ENCODE data around the gene DMD. TPM values are rescaled to one million over a fixed set of nuclear protein-coding genes. Genes with fewer than 3 reads are reported as not detected.

Gene DMD
- total and polyA plus RNA-seq, 5 donors = 49.5 to 173 (median 125) TPM

DNA sequence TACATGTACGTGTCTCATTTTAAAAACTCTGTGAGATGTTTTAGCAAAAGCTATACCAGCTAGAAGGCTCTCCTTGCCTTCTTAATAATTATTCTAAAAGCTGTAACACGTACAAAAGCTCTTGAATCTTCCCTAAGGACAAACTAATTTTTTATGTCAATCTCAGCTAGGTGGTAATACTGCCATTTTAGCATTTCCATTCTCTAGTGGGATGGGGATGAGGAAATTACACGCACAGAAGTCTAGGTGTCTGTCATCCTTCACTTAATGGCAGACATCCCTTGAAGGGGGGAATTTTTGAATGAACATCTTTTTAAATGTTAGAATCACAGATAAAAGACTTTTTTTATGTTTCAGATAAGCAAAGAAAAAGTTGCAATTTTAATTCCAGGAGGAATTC is 569.1 kb downstream of the DMD start:
- no peak for DNase-seq
- ATAC-seq = no peak
- WGBS = 85% methylated on average over 3 of the region's 3 CpGs
- no peaks in the 10 kb centered on the region for H3K4me1 ChIP-seq (ENCODE audit: control insufficient read depth, insufficient read depth, low read length)
- H3K27ac ChIP-seq (ENCODE audit: low read length) = no peak overlapping the region
- no peaks in the 10 kb centered on the region for H3K27me3 ChIP-seq (ENCODE audit: control insufficient read depth, insufficient read depth)
- intact Hi-C loops (cut with DNase I) = no loop called here
- H3K9me3 ChIP-seq (ENCODE audit: control insufficient read depth, low read length) = no peaks in the 10 kb centered on the region
- no peak overlapping the region for H3K4me3 ChIP-seq (ENCODE audit: low read length)

DNA sequence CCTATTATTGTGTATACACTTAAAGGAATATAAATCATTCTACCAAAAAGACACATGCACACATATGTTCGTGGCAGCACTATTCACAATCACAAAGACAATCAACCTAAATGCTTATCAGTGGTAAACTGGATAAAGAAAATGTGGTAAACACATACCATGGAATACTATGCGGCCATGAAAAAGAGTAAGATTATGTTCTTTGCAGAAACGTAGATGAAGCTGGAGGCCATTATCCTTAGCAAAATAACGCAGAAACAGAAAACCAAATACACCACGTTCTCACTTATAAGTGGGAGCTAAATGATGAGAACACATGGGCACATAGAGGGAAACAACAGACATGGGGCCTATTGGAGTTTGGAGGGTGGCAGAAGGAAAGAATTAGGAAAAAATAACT is 593.2 kb downstream of the DMD start:
- DNase-seq (no peak), ATAC-seq (no peak)
- 81% methylated on average over 5 of the region's 5 CpGs for WGBS
- H3K4me1 ChIP-seq (ENCODE audit: control insufficient read depth, insufficient read depth, low read length) = no peaks in the 10 kb centered on the region
- H3K27me3 ChIP-seq (ENCODE audit: control insufficient read depth, insufficient read depth) = no peaks in the 10 kb centered on the region
- no peak overlapping the region for H3K4me3 ChIP-seq (ENCODE audit: low read length)
- no peaks in the 10 kb centered on the region for H3K9me3 ChIP-seq (ENCODE audit: control insufficient read depth, low read length)
- H3K27ac ChIP-seq (ENCODE audit: low read length) = no peak overlapping the region
- intact Hi-C loops (cut with DNase I) = no loop called here

DNA sequence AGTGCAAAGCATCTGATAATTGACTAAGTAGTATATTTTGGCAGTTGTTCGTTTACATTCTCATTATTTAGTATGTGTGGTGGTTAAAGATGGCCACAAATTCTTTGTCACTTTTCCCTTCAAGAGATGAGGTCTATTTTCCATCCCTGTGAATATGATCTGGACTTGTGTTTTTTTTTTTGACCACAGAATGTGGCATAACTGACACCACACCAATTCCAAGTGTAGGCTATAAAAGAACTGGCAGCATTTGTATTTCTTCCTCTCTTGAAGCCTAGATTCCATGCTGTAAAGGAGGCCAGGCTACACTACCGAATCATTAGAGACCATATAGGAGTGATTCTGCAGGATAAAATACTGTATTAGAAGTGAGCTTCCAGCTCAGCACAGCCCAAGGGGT is 596.6 kb downstream of the DMD start:
- H3K9me3 ChIP-seq (ENCODE audit: control insufficient read depth, low read length) = no peaks in the 10 kb centered on the region
- no peak overlapping the region for H3K27ac ChIP-seq (ENCODE audit: low read length)
- DNase-seq = no peak
- no peak for ATAC-seq
- intact Hi-C loops (cut with DNase I) = no loop called here
- H3K4me3 ChIP-seq (ENCODE audit: low read length) = no peak overlapping the region
- 84% methylated on average over 2 of the region's 2 CpGs for WGBS
- H3K27me3 ChIP-seq (ENCODE audit: control insufficient read depth, insufficient read depth) = no peaks in the 10 kb centered on the region
- H3K4me1 ChIP-seq (ENCODE audit: control insufficient read depth, insufficient read depth, low read length) = no peaks in the 10 kb centered on the region

DNA sequence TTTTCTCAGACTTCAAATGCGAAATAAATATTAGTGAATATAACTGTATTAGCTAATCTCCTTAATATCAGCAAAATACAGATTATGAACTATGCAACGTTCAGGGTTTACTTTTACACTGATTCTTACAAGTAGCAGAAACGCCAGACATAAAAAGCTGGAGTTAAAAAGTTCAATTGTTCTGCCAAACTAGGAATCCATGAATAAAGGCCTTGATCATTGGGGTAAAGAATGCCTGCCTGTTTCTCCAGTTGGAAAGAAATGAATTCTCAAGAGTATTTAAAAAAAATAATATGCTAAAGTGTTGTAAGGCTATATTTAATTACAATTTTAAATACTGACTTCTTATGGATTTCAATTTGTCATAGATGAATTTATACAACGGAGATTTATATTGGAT is 612.2 kb downstream of the DMD start:
- intact Hi-C loops (cut with DNase I) = no loop called here
- 53% methylated on average over 4 of the region's 4 CpGs for WGBS
- no peak for ATAC-seq

DNA sequence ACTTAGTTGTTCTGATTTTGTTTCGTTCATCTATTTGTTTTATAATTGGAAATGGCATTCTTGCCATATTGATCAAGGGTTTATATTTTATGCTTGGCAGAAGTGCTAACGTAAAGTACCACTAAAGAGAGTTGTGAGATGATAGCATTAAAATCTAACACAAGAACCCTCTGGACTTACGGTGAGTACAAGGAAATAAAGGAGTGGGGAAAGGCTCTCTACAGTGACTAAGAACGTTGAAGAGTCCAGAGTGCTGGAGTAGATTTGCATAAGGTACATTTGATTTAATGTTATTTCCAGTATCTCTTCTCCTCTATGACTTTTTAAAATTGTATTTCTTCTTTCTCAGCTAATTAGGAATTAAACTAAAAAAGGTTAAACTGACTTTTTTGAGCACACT is 612.6 kb downstream of the DMD start:
- Histone ChIP-seq H3K27ac (ENCODE audit: low read length) (no peak overlapping the region), H3K9me3 (ENCODE audit: control insufficient read depth, low read length) (no peaks in the 10 kb centered on the region), H3K4me1 (ENCODE audit: control insufficient read depth, insufficient read depth, low read length) (no peaks in the 10 kb centered on the region), H3K4me3 (ENCODE audit: low read length) (no peak overlapping the region), H3K27me3 (ENCODE audit: control insufficient read depth, insufficient read depth) (no peaks in the 10 kb centered on the region)
- WGBS = 85% methylated on average over 4 of the region's 4 CpGs
- ATAC-seq (no peak), DNase-seq (no peak)
- intact Hi-C loops (cut with DNase I) = no loop called here

More for the DNA sequence above, 612.2 kb downstream of the DMD start:
- DNase-seq = no peak
- H3K4me1 ChIP-seq (ENCODE audit: control insufficient read depth, insufficient read depth, low read length) = no peaks in the 10 kb centered on the region
- H3K27me3 ChIP-seq (ENCODE audit: control insufficient read depth, insufficient read depth) = no peaks in the 10 kb centered on the region
- no peak overlapping the region for H3K4me3 ChIP-seq (ENCODE audit: low read length)
- H3K9me3 ChIP-seq (ENCODE audit: control insufficient read depth, low read length) = no peaks in the 10 kb centered on the region
- no peak overlapping the region for H3K27ac ChIP-seq (ENCODE audit: low read length)

DNA sequence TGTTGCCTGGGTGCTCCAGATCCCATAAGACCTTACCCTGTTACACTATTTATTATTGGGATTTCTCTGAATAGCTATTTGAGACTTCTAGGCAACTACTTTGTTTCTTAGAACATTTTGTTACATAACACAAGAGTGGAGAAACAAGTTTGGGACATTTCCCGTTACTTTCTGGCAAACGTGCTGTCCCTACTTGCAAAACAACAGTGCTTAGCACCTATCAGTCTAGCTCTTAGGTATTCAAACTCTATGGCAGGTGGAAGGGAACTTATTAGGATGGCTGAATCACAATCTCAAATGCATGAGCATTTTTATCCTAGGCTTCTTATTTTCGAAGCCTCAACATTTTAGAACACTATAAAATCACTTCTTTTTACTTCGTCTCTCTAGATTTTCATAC is 613.6 kb downstream of the DMD start:
- Histone ChIP-seq H3K4me1 (ENCODE audit: control insufficient read depth, insufficient read depth, low read length) (no peaks in the 10 kb centered on the region), H3K4me3 (ENCODE audit: low read length) (no peak overlapping the region), H3K27ac (ENCODE audit: low read length) (no peak overlapping the region), H3K27me3 (ENCODE audit: control insufficient read depth, insufficient read depth) (no peaks in the 10 kb centered on the region), H3K9me3 (ENCODE audit: control insufficient read depth, low read length) (no peaks in the 10 kb centered on the region)
- WGBS = 68% methylated on average over 4 of the region's 4 CpGs
- no peak for DNase-seq
- no peak for ATAC-seq
- intact Hi-C loops (cut with DNase I) = no loop called here

DNA sequence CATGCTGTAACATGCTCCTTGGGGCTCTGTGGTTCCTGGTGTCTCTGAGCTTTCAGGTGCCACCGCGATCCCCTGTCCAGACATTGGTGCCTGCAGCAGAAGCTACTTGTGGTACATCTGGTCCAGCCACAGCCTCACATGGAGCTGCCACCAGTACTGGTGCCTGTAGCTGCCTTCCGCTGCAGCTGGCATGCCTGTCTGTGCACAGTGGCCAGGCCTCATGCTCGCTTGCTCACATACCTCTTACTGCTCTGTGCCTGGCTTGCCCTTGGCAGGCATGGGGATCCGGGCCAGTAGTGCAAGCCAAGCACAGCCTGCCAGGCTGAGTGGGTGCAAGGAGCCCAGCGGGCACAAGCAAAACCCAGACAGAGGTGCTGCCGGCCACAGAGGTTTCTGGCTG is 618.6 kb downstream of the DMD start:
- Histone ChIP-seq H3K4me1 (ENCODE audit: control insufficient read depth, insufficient read depth, low read length) (no peaks in the 10 kb centered on the region), H3K4me3 (ENCODE audit: low read length) (no peak overlapping the region), H3K27me3 (ENCODE audit: control insufficient read depth, insufficient read depth) (no peaks in the 10 kb centered on the region), H3K9me3 (ENCODE audit: control insufficient read depth, low read length) (no peaks in the 10 kb centered on the region), H3K27ac (ENCODE audit: low read length) (no peak overlapping the region)
- DNase-seq (peak in 2 of 3 donors; percentile 15 to 21), ATAC-seq (peak in 1 of 2 donors; percentile 49)
- intact Hi-C loops (cut with DNase I) = no loop called here
- WGBS = 91% methylated on average over 7 of the region's 7 CpGs

DNA sequence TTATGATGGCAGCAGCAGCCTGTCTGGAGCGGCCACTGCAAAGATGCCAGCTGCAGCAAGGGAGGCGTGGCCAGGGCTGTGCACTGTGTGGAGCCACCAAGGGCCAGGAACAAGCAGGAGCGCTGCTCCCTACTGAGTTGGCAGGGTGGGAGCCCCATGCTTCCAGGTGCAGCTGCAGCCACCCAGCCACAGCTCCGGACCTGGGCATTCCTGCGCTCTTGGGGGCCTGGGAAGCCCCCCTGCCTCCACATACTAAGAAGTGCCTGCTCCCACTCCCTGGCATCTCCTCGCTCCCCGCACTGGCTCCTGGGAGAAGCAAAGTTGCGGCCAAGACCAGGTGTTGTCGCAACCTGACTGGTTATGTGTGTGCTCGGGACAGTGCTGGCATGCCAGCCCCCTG is 619.8 kb downstream of the DMD start:
- ATAC-seq (peak in 1 of 2 donors; percentile 16), DNase-seq (peak in 1 of 3 donors; percentile 14)
- Histone ChIP-seq H3K27ac (ENCODE audit: low read length) (no peak overlapping the region), H3K9me3 (ENCODE audit: control insufficient read depth, low read length) (no peaks in the 10 kb centered on the region), H3K4me1 (ENCODE audit: control insufficient read depth, insufficient read depth, low read length) (no peaks in the 10 kb centered on the region), H3K27me3 (ENCODE audit: control insufficient read depth, insufficient read depth) (no peaks in the 10 kb centered on the region), H3K4me3 (ENCODE audit: low read length) (no peak overlapping the region)
- 93% methylated on average over 10 of the region's 10 CpGs for WGBS
- intact Hi-C loops (cut with DNase I) = no loop called here

DNA sequence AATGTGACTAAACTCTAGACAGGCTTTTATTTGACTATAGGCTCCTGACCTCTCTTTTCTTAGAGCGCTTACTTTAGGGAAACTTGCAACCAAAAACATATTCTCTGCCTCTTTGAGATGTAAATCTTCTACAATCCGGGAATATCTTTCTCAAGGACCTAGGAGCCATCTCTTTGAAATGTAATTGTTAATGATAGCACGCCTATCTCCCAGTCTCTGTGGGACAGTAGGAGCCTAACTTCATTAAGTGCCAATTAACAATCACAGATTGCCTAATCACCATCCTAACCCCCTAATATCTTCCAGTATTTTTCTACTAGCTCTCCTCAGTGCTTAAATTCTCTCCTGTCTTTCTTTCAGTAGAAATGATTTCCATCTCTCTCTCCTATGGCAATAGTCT is 628.6 kb downstream of the DMD start:
- H3K9me3 ChIP-seq (ENCODE audit: control insufficient read depth, low read length) = no peaks in the 10 kb centered on the region
- no peak for ATAC-seq
- intact Hi-C loops (cut with DNase I) = no loop called here
- WGBS = 53% methylated on average over 3 of the region's 3 CpGs
- DNase-seq = no peak
- H3K27ac ChIP-seq (ENCODE audit: low read length) = no peak overlapping the region
- H3K4me1 ChIP-seq (ENCODE audit: control insufficient read depth, insufficient read depth, low read length) = no peaks in the 10 kb centered on the region
- H3K4me3 ChIP-seq (ENCODE audit: low read length) = no peak overlapping the region
- H3K27me3 ChIP-seq (ENCODE audit: control insufficient read depth, insufficient read depth) = no peaks in the 10 kb centered on the region

DNA sequence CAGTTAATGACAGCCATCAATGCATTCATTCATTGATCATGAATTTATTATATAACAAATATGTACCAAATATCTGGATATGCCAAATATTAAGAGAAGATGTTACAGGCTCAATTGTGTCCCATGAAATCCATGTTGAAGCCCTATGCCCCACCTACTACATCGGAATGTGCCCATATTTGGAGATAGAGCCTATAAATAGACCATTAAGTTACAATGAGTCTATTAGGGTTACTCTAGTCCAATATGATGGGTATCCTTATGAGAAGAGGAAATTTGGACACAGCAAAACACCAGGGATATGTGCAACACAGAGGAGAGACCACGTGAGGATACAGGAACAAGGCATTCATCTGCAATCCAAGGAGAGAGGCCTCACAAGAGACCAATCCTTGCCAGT is 634.5 kb downstream of the DMD start:
- intact Hi-C loops (cut with DNase I) = no loop called here
- WGBS = 81% methylated on average over 2 of the region's 2 CpGs
- ATAC-seq = no peak

DNA sequence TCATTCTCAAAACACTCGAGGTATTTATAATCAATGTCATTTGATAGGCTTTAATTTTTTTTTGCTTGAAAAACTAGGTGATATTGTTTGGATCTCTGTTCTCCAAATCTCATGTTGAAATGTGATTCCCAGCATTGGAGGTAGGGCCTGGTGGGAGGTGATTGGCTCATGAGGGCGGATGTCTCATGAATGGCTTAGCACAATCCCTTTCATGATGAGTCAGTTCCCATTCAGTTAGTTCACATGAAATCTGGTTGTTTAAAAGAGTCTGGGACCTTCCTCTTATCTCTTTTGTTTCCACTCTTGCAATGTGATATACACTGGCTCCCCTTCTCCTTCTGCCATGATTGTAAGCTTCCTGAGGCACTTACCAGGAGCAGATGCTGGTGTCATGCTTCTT is 638.7 kb downstream of the DMD start:
- no peak overlapping the region for H3K4me3 ChIP-seq (ENCODE audit: low read length)
- WGBS = 74% methylated on average over 2 of the region's 2 CpGs
- no peaks in the 10 kb centered on the region for H3K9me3 ChIP-seq (ENCODE audit: control insufficient read depth, low read length)
- no peak overlapping the region for H3K27ac ChIP-seq (ENCODE audit: low read length)
- no peaks in the 10 kb centered on the region for H3K27me3 ChIP-seq (ENCODE audit: control insufficient read depth, insufficient read depth)
- no peak for ATAC-seq
- DNase-seq = no peak
- no peaks in the 10 kb centered on the region for H3K4me1 ChIP-seq (ENCODE audit: control insufficient read depth, insufficient read depth, low read length)
- intact Hi-C loops (cut with DNase I) = no loop called here

More for the DNA sequence above, 634.5 kb downstream of the DMD start:
- no peak overlapping the region for H3K4me3 ChIP-seq (ENCODE audit: low read length)
- no peaks in the 10 kb centered on the region for H3K4me1 ChIP-seq (ENCODE audit: control insufficient read depth, insufficient read depth, low read length)
- no peaks in the 10 kb centered on the region for H3K9me3 ChIP-seq (ENCODE audit: control insufficient read depth, low read length)
- DNase-seq = no peak
- H3K27me3 ChIP-seq (ENCODE audit: control insufficient read depth, insufficient read depth) = no peaks in the 10 kb centered on the region
- no peak overlapping the region for H3K27ac ChIP-seq (ENCODE audit: low read length)

DNA sequence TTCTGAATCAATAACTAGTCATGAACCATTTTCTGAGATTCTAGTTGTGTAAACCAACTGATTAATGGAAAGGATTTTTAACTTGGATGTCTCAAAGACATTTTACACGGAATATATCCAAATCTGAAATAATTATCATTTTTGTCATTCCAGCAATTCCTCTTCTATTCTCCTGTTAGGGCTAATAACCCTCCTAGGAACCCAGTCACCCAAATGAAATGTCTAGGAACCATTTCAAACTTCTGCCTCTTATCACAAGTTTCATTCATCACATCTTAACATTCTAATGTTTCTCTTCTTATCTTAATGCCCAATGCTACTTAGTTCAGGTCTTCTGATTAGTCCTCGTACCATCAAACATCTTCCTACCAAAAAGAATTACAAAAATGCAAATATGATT is 639.8 kb downstream of the DMD start:
- Histone ChIP-seq H3K4me3 (ENCODE audit: low read length) (no peak overlapping the region), H3K27ac (ENCODE audit: low read length) (no peak overlapping the region), H3K4me1 (ENCODE audit: control insufficient read depth, insufficient read depth, low read length) (no peaks in the 10 kb centered on the region), H3K9me3 (ENCODE audit: control insufficient read depth, low read length) (no peaks in the 10 kb centered on the region), H3K27me3 (ENCODE audit: control insufficient read depth, insufficient read depth) (no peaks in the 10 kb centered on the region)
- intact Hi-C loops (cut with DNase I) = no loop called here
- no peak for DNase-seq
- no peak for ATAC-seq
- WGBS = 45% methylated on average over 2 of the region's 2 CpGs

Data from right cardiac atrium (tissue), 5 donors.